Measurements from ENCODE around the gene NCKAP5.

Gene NCKAP5

GRCh38 chr2:133568172-133568571 is at the start of gene NCKAP5:
Gene NCKAP5 (minus strand): TSS chr2:133568463. CDS start chr2:133517526, 50,937 bp downstream.
- DNase-seq (ENCODE audit: low spot score) = no peak

- DNase-seq (ENCODE audit: low spot score) = no peak
These were observed 41.4 kb upstream of the NCKAP5 start for GRCh38 chr2:133609664-133610063.

- DNase-seq (ENCODE audit: low spot score) = no peak
These were observed 40.0 kb upstream of the NCKAP5 start for GRCh38 chr2:133608291-133608690.

- no peak for DNase-seq (ENCODE audit: low spot score)
These were observed 39.4 kb upstream of the NCKAP5 start for GRCh38 chr2:133607679-133608078.

- DNase-seq (ENCODE audit: low spot score) = no peak
These were observed 38.4 kb upstream of the NCKAP5 start for GRCh38 chr2:133606616-133607015.

- no peak for DNase-seq (ENCODE audit: low spot score)
These were observed 37.5 kb upstream of the NCKAP5 start for GRCh38 chr2:133605766-133606137.

GRCh38 chr2:133605011-133605765 is 36.9 kb upstream of the NCKAP5 start:
- no peak for DNase-seq (ENCODE audit: low spot score)

GRCh38 chr2:133603109-133603508 is 34.8 kb upstream of the NCKAP5 start:
- DNase-seq (ENCODE audit: low spot score) = no peak

- DNase-seq (ENCODE audit: low spot score) = no peak
These were observed 34.3 kb upstream of the NCKAP5 start for GRCh38 chr2:133602538-133602937.

GRCh38 chr2:133600266-133600928 is 32.1 kb upstream of the NCKAP5 start:
- DNase-seq (ENCODE audit: low spot score) = no peak

GRCh38 chr2:133599811-133600210 is 31.5 kb upstream of the NCKAP5 start:
- DNase-seq (ENCODE audit: low spot score) = no peak

- DNase-seq (ENCODE audit: low spot score) = no peak
These were observed 31.0 kb upstream of the NCKAP5 start for GRCh38 chr2:133599211-133599803.

- no peak for DNase-seq (ENCODE audit: low spot score)
These were observed 30.5 kb upstream of the NCKAP5 start for GRCh38 chr2:133598769-133599168.

GRCh38 chr2:133596701-133597393 is 28.6 kb upstream of the NCKAP5 start:
- DNase-seq (ENCODE audit: low spot score) = no peak

GRCh38 chr2:133591164-133591563 is 22.9 kb upstream of the NCKAP5 start:
- no peak for DNase-seq (ENCODE audit: low spot score)

- DNase-seq (ENCODE audit: low spot score) = no peak
These were observed 21.2 kb upstream of the NCKAP5 start for GRCh38 chr2:133589456-133589855.

GRCh38 chr2:133588144-133588543 is 19.9 kb upstream of the NCKAP5 start:
- DNase-seq (ENCODE audit: low spot score) = no peak

- DNase-seq (ENCODE audit: low spot score) = no peak
These were observed 18.7 kb upstream of the NCKAP5 start for GRCh38 chr2:133586978-133587377.

GRCh38 chr2:133581010-133581760 is 12.9 kb upstream of the NCKAP5 start:
- DNase-seq (ENCODE audit: low spot score) = no peak

- DNase-seq (ENCODE audit: low spot score) = no peak
These were observed 11.0 kb upstream of the NCKAP5 start for GRCh38 chr2:133579274-133579673.

- no peak for DNase-seq (ENCODE audit: low spot score)
These were observed 8.5 kb upstream of the NCKAP5 start for GRCh38 chr2:133576714-133577113.

- DNase-seq (ENCODE audit: low spot score) = no peak
These were observed 6.4 kb upstream of the NCKAP5 start for GRCh38 chr2:133574620-133575019.
